Activated CD8-positive, alpha-beta memory T cell treated with anti-CD3 and anti-CD28 coated beads, Interleukin-2, amount 50 U/mL, for 1 hour (primary cell): Measurements from ENCODE around the gene APBA1.
"Not testable (repeated sequence)": the region's sequence is repeated elsewhere in the genome, so short reads cannot be mapped to it uniquely, and the experiment has no call there.

ENCODE experiments used
- DNase-seq: peaks from one replicate; pipeline ENCODE4 v3.0.0-alpha.2; 2020; ENCODE audit errors: extremely low read depth

Gene APBA1

GRCh38 chr9:69605406-69605805, 66.8 kb downstream of the APBA1 start:
- DNase-seq = no peak

GRCh38 chr9:69604568-69605219, 67.5 kb downstream of the APBA1 start:
- DNase-seq = no peak

GRCh38 chr9:69603656-69604055, 68.5 kb downstream of the APBA1 start:
- DNase-seq = no peak

- no peak for DNase-seq
These were observed 69.4 kb downstream of the APBA1 start for GRCh38 chr9:69602773-69603172.

GRCh38 chr9:69601698-69602097, 70.5 kb downstream of the APBA1 start:
- DNase-seq = no peak

GRCh38 chr9:69600314-69601047, 71.7 kb downstream of the APBA1 start:
- DNase-seq = no peak

GRCh38 chr9:69599232-69599971, 72.8 kb downstream of the APBA1 start:
- no peak for DNase-seq

GRCh38 chr9:69596906-69597305, 75.3 kb downstream of the APBA1 start:
- DNase-seq = not testable (repeated sequence)

GRCh38 chr9:69594180-69594579, 78.0 kb downstream of the APBA1 start:
- no peak for DNase-seq

- no peak for DNase-seq
These were observed 78.4 kb downstream of the APBA1 start for GRCh38 chr9:69593756-69594155.

- DNase-seq = no peak
These were observed 78.9 kb downstream of the APBA1 start for GRCh38 chr9:69593301-69593700.

GRCh38 chr9:69590266-69590665, 81.9 kb downstream of the APBA1 start:
- DNase-seq = no peak

- DNase-seq = no peak
These were observed 83.0 kb downstream of the APBA1 start for GRCh38 chr9:69589156-69589555.

- no peak for DNase-seq
These were observed 86.6 kb downstream of the APBA1 start for GRCh38 chr9:69585571-69585970.

- DNase-seq = no peak
These were observed 87.4 kb downstream of the APBA1 start for GRCh38 chr9:69584759-69585158.

- DNase-seq = no peak
These were observed 88.4 kb downstream of the APBA1 start for GRCh38 chr9:69583645-69584234.

GRCh38 chr9:69582544-69583297, 89.5 kb downstream of the APBA1 start:
- no peak for DNase-seq

- DNase-seq = no peak
These were observed 90.2 kb downstream of the APBA1 start for GRCh38 chr9:69582018-69582417.

- no peak for DNase-seq
These were observed 91.5 kb downstream of the APBA1 start for GRCh38 chr9:69580582-69581214.

GRCh38 chr9:69579760-69580581, 92.2 kb downstream of the APBA1 start:
- DNase-seq = no peak
